ENCODE results near the gene JAZF1. TPM values are rescaled to one million over a fixed set of nuclear protein-coding genes. Genes with fewer than 3 reads are reported as not detected.

Gene JAZF1
- total and polyA plus RNA-seq, 2 of the 4 experiments (the other 2 are of a cell fraction): 8.4 to 10.5 TPM

GRCh38 chr7:28060371-28060950 lies 120.1 kb downstream of the JAZF1 start (continued):
- TF ChIP-seq CTCF (conservative IDR thresholded peaks at IDR 0.05; ENCODE audit: low read depth, low read length) (no peak), MXI1 (IDR thresholded peaks at IDR 0.05; ENCODE audit: borderline replicate concordance, low read depth, low read length) (no peak), CEBPB (IDR thresholded peaks at IDR 0.05; ENCODE audit: low read depth, low read length) (no peak), MAZ (IDR thresholded peaks at IDR 0.05; ENCODE audit: borderline replicate concordance, low read depth, low read length) (no peak), RFX5 (IDR thresholded peaks at IDR 0.05; ENCODE audit: low read depth, low read length) (no peak)

Data from IMR-90 (cell line).